Activated CD4-positive, alpha-beta memory T cell treated with anti-CD3 and anti-CD28 coated beads, Interleukin-2, amount 10 ng/mL, durations not matched to agents 7 days and 5 days (primary cell): ENCODE measurements around the gene NOTCH3. TPM values are rescaled to one million over a fixed set of nuclear protein-coding genes. Genes with fewer than 3 reads are reported as not detected.
A peak's percentile ranks its signal among the peaks of the same experiment; 100 is the strongest.

Experiments
- CTCF ChIA-PET: fragments of 350-600 bp; sonication (Branson Sonifier 250); formaldehyde crosslinking; loops from one replicate; lab custom pipeline; 2021; ENCODE audit warnings: antibody characterized with exemption, inconsistent platforms; lab: Charles Lee
- POLR2A ChIA-PET: fragments of 350-600 bp; sonication (Branson Sonifier 250); formaldehyde crosslinking; loops from one replicate; lab custom pipeline; 2021; ENCODE audit warnings: antibody characterized with exemption; lab: Charles Lee
- DNase-seq: peaks from one replicate; pipeline ENCODE4 v3.0.0-alpha.2; 2020
- H3K27ac Mint-ChIP-seq: one replicate; pipeline ENCODE4 v1.8.0; 2021; ENCODE audit warnings: mild to moderate bottlenecking, mixed read lengths
- H3K27me3 Mint-ChIP-seq: one replicate; pipeline ENCODE4 v1.8.0; 2021; ENCODE audit warnings: mixed read lengths
- H3K36me3 Mint-ChIP-seq: one replicate; pipeline ENCODE4 v1.8.0; 2021; ENCODE audit warnings: low read depth, mixed read lengths
- H3K4me1 Mint-ChIP-seq: one replicate; pipeline ENCODE4 v1.8.0; 2021; ENCODE audit warnings: mixed read lengths
- H3K4me3 Mint-ChIP-seq: one replicate; pipeline ENCODE4 v1.8.0; 2021; ENCODE audit warnings: mild to moderate bottlenecking, mixed read lengths
- H3K9me3 Mint-ChIP-seq: one replicate; pipeline ENCODE4 v1.8.0; 2021; ENCODE audit warnings: mixed read lengths
- total RNA-seq, 2 experiments: library from RNA; stranded (reverse); gene quantifications; one replicate each; pipeline ENCODE4 v1.2.3, GENCODE V29; 2021

The NOTCH3 gene
- total RNA-seq, 2 experiments from 2014 or later, result not detected

- Mint-ChIP-seq H3K9me3 (peaks cover 5% of the 10 kb centered on the region), H3K27me3 (peaks cover 4% of the 10 kb centered on the region), H3K27ac (no peak overlapping the region), H3K36me3 (no peaks in the 10 kb centered on the region), H3K4me1 (no peaks in the 10 kb centered on the region), H3K4me3 (no peak overlapping the region)
- ChIA-PET CTCF (no interaction called here), POLR2A (no interaction called here)
- no peak for DNase-seq
Measured at GRCh38 chr19:15155296-15155695, 45.5 kb downstream of the NOTCH3 start.

DNA sequence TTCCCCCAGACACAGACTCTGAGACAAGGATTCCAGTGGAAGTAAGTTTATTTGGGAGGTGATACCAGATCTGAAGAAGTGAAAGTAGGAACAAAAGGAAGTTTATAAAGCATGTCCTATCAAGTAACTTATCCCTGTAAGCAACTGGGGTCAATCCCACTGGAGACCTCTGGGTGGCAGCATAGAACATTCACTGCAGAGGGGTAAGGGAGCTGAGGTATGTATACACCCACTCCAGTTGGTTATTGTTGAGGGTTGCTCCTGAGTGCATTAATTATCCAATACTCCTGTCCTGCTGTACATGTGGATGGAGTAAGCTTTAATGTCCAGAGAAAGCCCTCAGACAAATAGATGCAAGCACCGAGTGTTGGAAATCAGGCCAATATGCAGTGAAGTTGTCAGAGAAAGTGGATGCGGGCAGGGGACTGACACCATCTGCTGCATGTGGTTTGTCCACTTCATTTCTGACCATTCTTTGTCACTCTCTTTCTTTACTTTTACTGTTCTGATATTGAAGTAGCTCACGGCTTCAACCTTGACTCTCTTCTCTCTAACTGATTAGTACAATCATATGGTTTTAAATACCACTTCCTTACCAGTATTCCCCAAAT, 46.7 kb downstream of the NOTCH3 start:
- no peaks in the 10 kb centered on the region for H3K36me3 Mint-ChIP-seq
- peaks cover 4% of the 10 kb centered on the region for H3K27me3 Mint-ChIP-seq
- H3K9me3 Mint-ChIP-seq, result peaks cover 5% of the 10 kb centered on the region
- no peak overlapping the region for H3K4me3 Mint-ChIP-seq
- no peaks in the 10 kb centered on the region for H3K4me1 Mint-ChIP-seq
- ChIA-PET CTCF (interaction anchor here (0.9 to 1.9 kb wide), 5 partner anchors 14 to 265 kb away, joined by 4 to 14 read pairs (median 6); partner anchors contain the start of gene AKAP8L), POLR2A (no interaction called here)
- peak; percentile 44 for DNase-seq
- no peak overlapping the region for H3K27ac Mint-ChIP-seq

GRCh38 chr19:15149737-15150136, 51.1 kb downstream of the NOTCH3 start:
- ChIA-PET CTCF (interaction anchor here (1.8 to 2.9 kb wide), 2 partner anchors 49 to 57 kb away, joined by 13 to 19 read pairs; no protein-coding TSS in a partner anchor), POLR2A (no interaction called here)
- H3K36me3 Mint-ChIP-seq, result no peaks in the 10 kb centered on the region
- peaks cover 4% of the 10 kb centered on the region for H3K27me3 Mint-ChIP-seq
- peaks cover 5% of the 10 kb centered on the region for H3K9me3 Mint-ChIP-seq
- H3K4me3 Mint-ChIP-seq, result no peak overlapping the region
- no peak overlapping the region for H3K27ac Mint-ChIP-seq
- H3K4me1 Mint-ChIP-seq, result no peaks in the 10 kb centered on the region
- DNase-seq, result no peak

GRCh38 chr19:15147090-15147489, 53.7 kb downstream of the NOTCH3 start:
- Mint-ChIP-seq H3K4me3 (no peak overlapping the region), H3K27me3 (peaks cover 3% of the 10 kb centered on the region), H3K27ac (no peak overlapping the region), H3K9me3 (no peaks in the 10 kb centered on the region), H3K36me3 (no peaks in the 10 kb centered on the region), H3K4me1 (no peaks in the 10 kb centered on the region)
- POLR2A ChIA-PET, result interaction anchor here (1.3 kb wide), 1 partner anchor 22 kb away, joined by 3 read pairs; no protein-coding TSS in a partner anchor
- CTCF ChIA-PET, result interaction anchor here (1.1 kb wide), 1 partner anchor 55 kb away, joined by 3 read pairs; no protein-coding TSS in a partner anchor
- no peak for DNase-seq

DNA sequence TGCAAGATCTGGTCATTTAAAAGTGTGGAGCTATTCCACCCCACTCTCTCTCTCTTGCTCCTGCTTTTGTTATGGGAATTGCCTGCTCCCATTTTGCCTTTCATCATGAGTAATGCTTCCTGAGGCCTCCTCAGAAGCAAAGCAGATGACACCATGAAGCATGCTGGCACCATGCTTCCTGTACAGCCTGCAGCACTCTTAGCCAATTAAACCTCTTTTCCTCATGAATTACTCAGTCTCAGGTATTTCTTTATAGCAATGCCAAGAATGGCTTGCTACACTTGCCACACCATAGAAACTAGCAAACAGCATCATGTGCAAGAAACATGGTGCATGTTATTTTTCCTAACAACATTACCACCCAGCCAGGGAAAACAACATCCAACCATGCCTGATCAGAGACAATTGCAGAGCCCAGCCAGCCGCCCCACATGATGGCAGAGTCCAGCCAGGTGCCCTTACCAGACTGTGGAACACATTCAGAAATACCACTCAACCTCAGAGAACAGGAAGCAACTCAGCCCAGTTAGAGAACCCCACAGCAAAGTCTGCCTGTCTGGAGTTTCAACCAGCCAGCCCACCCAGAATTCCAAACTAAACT, 56.6 kb downstream of the NOTCH3 start:
- CTCF ChIA-PET, result no interaction called here
- DNase-seq, result no peak
- H3K27me3 Mint-ChIP-seq, result no peaks in the 10 kb centered on the region
- no peak overlapping the region for H3K4me3 Mint-ChIP-seq
- no peaks in the 10 kb centered on the region for H3K4me1 Mint-ChIP-seq
- H3K27ac Mint-ChIP-seq, result no peak overlapping the region
- peaks cover 8% of the 10 kb centered on the region for H3K9me3 Mint-ChIP-seq
- no peaks in the 10 kb centered on the region for H3K36me3 Mint-ChIP-seq
- POLR2A ChIA-PET, result no interaction called here

DNA sequence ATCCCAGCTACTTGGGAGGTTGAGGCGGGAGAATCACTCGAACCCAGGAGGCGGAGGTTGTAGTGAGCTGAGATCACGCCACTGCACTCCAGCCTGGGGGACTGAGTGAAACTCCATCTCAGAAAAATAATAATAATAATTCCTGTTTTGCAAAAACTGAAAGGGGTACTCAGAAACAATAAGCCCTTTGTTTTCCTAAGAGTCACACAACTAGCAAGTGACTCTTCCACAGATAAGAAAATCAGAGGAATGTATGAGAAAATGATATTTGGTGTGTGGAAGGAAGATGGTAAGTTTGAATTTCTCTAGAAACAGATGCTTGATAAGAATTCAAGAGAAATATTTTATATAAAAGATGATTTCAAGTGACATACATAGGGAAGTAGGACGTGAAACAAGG, 58.5 kb downstream of the NOTCH3 start:
- no peaks in the 10 kb centered on the region for H3K27me3 Mint-ChIP-seq
- peaks cover 10% of the 10 kb centered on the region for H3K9me3 Mint-ChIP-seq
- DNase-seq, result no peak
- no peak overlapping the region for H3K4me3 Mint-ChIP-seq
- no peaks in the 10 kb centered on the region for H3K36me3 Mint-ChIP-seq
- H3K27ac Mint-ChIP-seq, result no peak overlapping the region
- ChIA-PET CTCF (no interaction called here), POLR2A (no interaction called here)
- no peaks in the 10 kb centered on the region for H3K4me1 Mint-ChIP-seq

- peaks cover 2% of the 10 kb centered on the region for H3K27me3 Mint-ChIP-seq
- peaks cover 10% of the 10 kb centered on the region for H3K9me3 Mint-ChIP-seq
- no peaks in the 10 kb centered on the region for H3K4me1 Mint-ChIP-seq
- no peak for DNase-seq
- CTCF ChIA-PET, result no interaction called here
- no peak overlapping the region for H3K27ac Mint-ChIP-seq
- H3K36me3 Mint-ChIP-seq, result no peaks in the 10 kb centered on the region
- H3K4me3 Mint-ChIP-seq, result no peak overlapping the region
- POLR2A ChIA-PET, result no interaction called here
Measured at GRCh38 chr19:15141143-15141542, 59.7 kb downstream of the NOTCH3 start.

DNA sequence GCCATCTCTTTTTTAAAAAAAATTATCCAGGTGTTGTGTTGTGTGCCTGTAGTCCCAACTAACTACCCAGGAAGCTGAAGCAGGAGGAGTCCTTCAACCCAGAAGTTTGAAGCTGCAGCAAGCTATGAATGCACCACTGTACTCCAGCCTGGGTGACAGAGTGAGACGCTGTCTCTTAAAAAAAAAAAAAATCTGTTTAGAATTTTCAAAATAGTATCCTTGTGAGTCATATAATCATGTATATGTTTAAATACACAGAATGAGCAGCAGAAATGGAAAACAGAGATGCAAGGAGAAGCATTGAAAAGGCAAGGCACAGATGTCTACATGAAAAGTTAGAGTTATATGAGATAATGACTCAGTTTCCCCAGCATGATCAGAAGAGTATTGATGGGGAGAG, 62.4 kb downstream of the NOTCH3 start:
- Mint-ChIP-seq H3K4me1 (no peaks in the 10 kb centered on the region), H3K4me3 (no peak overlapping the region), H3K9me3 (peaks cover 10% of the 10 kb centered on the region), H3K27ac (no peak overlapping the region), H3K36me3 (no peaks in the 10 kb centered on the region), H3K27me3 (peaks cover 2% of the 10 kb centered on the region)
- no peak for DNase-seq
- CTCF ChIA-PET, result no interaction called here
- POLR2A ChIA-PET, result no interaction called here

DNA sequence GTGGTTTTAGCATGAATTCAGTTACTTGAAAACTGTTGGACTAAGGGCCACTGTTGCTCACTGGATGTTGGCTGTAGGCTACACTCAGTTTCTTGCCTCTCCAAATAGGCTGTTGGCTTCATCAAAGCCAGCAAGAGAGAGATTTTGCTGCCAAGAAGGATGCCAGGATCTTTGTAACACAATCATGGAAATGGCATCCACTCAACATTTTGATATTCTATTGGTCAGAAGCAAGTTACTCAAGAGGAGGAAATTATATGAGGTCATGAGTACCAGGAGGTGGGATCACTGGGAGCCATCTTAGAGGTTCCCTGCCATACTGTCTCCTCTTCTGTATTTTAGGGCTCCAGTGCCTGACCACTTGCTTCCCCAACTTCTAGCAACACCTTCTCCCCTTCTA, 63.0 kb downstream of the NOTCH3 start:
- CTCF ChIA-PET, result no interaction called here
- no peak overlapping the region for H3K4me3 Mint-ChIP-seq
- H3K9me3 Mint-ChIP-seq, result peaks cover 10% of the 10 kb centered on the region
- POLR2A ChIA-PET, result no interaction called here
- DNase-seq, result no peak
- peaks cover 2% of the 10 kb centered on the region for H3K27me3 Mint-ChIP-seq
- no peak overlapping the region for H3K27ac Mint-ChIP-seq
- no peaks in the 10 kb centered on the region for H3K36me3 Mint-ChIP-seq
- no peaks in the 10 kb centered on the region for H3K4me1 Mint-ChIP-seq

DNA sequence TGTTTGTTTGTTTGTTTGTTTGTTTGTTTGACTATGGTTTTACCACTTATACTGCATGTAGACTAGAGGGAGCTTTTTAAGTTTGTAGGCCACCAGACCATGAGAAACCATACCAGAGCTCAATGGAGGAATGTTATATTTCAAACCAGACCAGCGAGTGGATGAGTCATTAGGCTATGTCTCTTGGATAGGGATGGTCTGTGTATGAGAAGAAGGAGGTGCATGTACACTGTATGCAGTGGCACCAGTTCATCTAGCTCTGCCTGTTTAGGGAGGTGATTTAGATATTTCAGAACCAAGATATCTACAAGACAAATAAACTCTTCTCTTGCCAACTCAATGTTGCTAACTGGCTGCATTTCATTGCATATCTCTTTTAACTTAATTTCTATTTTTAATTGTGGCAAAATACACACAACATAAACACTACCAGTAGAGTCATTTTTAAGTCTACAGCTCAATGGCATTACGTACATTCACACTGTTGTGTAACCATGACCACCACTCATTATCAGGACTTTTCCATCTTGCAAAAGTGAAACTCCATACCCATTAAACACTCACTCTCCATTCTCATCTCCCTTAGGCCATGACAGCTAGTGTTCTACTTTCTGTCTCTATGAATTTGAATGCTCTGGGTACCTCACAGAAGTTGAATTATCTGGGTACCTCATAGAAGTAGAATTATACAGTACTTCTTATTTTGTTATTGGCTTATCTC, 64.4 kb downstream of the NOTCH3 start:
- H3K36me3 Mint-ChIP-seq, result no peaks in the 10 kb centered on the region
- peaks cover 10% of the 10 kb centered on the region for H3K9me3 Mint-ChIP-seq
- no peaks in the 10 kb centered on the region for H3K4me1 Mint-ChIP-seq
- no peak for DNase-seq
- H3K27me3 Mint-ChIP-seq, result peaks cover 2% of the 10 kb centered on the region
- no peak overlapping the region for H3K4me3 Mint-ChIP-seq
- H3K27ac Mint-ChIP-seq, result no peak overlapping the region
- ChIA-PET POLR2A (no interaction called here), CTCF (interaction anchor here (1.4 kb wide), 1 partner anchor 44 kb away, joined by 8 read pairs; no protein-coding TSS in a partner anchor)

GRCh38 chr19:15129856-15130585, 70.8 kb downstream of the NOTCH3 start:
- H3K27ac Mint-ChIP-seq, result no peak overlapping the region

DNA sequence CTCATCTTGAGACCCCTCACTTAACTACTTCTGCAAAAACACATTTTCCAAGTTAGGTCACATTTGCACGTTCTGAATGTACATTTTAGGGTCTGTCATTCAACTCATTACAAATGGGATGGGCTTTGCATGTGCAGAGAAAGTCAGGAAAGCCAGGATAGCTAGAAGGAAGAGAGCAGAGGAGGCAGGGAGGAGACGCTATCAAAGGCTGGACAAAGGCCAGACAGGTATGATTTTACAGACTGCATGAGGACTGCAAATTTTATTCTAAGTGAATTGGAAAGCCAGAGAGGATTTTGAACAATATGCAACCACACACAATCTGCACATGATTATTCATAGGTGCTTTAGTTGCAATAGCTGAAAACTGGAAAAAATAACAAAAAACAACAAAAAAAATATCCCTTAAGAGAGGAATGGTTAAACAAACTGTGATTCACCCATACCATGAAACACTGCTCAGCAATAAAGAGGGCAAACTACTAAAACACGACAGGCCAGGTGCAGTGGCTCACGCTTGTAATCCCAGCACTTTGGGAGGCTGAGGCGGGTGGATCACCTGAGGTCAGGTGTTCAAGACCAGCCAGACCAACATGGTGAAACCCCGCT, 72.5 kb downstream of the NOTCH3 start:
- peaks cover under 1% of the 10 kb centered on the region for H3K36me3 Mint-ChIP-seq
- H3K9me3 Mint-ChIP-seq, result no peaks in the 10 kb centered on the region
- ChIA-PET CTCF (no interaction called here), POLR2A (no interaction called here)
- no peak overlapping the region for H3K4me3 Mint-ChIP-seq
- peaks cover 3% of the 10 kb centered on the region for H3K27me3 Mint-ChIP-seq
- DNase-seq, result no peak
- peaks cover 28% of the 10 kb centered on the region for H3K4me1 Mint-ChIP-seq
- no peak overlapping the region for H3K27ac Mint-ChIP-seq

More at GRCh38 chr19:15129856-15130585, 70.8 kb downstream of the NOTCH3 start:
- no peaks in the 10 kb centered on the region for H3K36me3 Mint-ChIP-seq
- CTCF ChIA-PET, result no interaction called here
- POLR2A ChIA-PET, result interaction anchor here (0.6 kb wide), 1 partner anchor 103 kb away, joined by 3 read pairs; no protein-coding TSS in a partner anchor
- no peaks in the 10 kb centered on the region for H3K9me3 Mint-ChIP-seq
- peaks cover 19% of the 10 kb centered on the region for H3K4me1 Mint-ChIP-seq
- no peak overlapping the region for H3K4me3 Mint-ChIP-seq
- H3K27me3 Mint-ChIP-seq, result peaks cover 3% of the 10 kb centered on the region
- no peak for DNase-seq
